Smooth muscle cell (in vitro differentiated cells): Measurements from ENCODE around the gene SIRT2. TPM values are rescaled to one million over a fixed set of nuclear protein-coding genes. Genes with fewer than 3 reads are reported as not detected.
"Not testable (repeated sequence)": the region's sequence is repeated elsewhere in the genome, so short reads cannot be mapped to it uniquely, and the experiment has no call there.

Experiments
- DNase-seq: peaks from one replicate; lab custom pipeline; 2025; ENCODE audit not compliant: unreplicated experiment; lab: John Stamatoyannopoulos, UW
- H2AFZ ChIP-seq: fragments of 200-600 bp; sonication (generic); 2 replicates; pipeline ENCODE4 v1.6.0; 2016; ENCODE audit warnings: antibody characterized with exemption, low read depth, mild to moderate bottlenecking
- H3F3A ChIP-seq: fragments of 200-600 bp; sonication (generic); 2 replicates; pipeline ENCODE4 v1.6.0; 2017; ENCODE audit warnings: antibody characterized with exemption, low read depth
- H3K27ac ChIP-seq: fragments of 200-600 bp; sonication (generic); 2 replicates; pipeline ENCODE4 v1.5.1; 2016; ENCODE audit warnings: low read depth, mild to moderate bottlenecking
- H3K27me3 ChIP-seq: fragments of 200-600 bp; sonication (generic); 2 replicates; pipeline ENCODE4 v1.6.1; 2016; ENCODE audit warnings: low read depth, mild to moderate bottlenecking
- H3K36me3 ChIP-seq: fragments of 200-600 bp; sonication (generic); 2 replicates; pipeline ENCODE4 v1.5.1; 2016; ENCODE audit warnings: low read depth
- H3K4me1 ChIP-seq: fragments of 200-600 bp; sonication (generic); 2 replicates; pipeline ENCODE4 v1.5.1; 2016; ENCODE audit warnings: low read depth
- H3K4me2 ChIP-seq: fragments of 200-600 bp; sonication (generic); 2 replicates; pipeline ENCODE4 v1.6.0; 2016; ENCODE audit warnings: mild to moderate bottlenecking
- H3K4me3 ChIP-seq: fragments of 200-600 bp; sonication (generic); 2 replicates; pipeline ENCODE4 v1.5.1; 2016; ENCODE audit warnings: mild to moderate bottlenecking
- H3K79me2 ChIP-seq: fragments of 200-600 bp; sonication (generic); 2 replicates; pipeline ENCODE4 v1.6.0; 2016; ENCODE audit warnings: low read depth, mild to moderate bottlenecking
- H3K9ac ChIP-seq: fragments of 200-600 bp; sonication (generic); 2 replicates; pipeline ENCODE4 v1.6.0; 2016; ENCODE audit warnings: low read depth
- H3K9me3 ChIP-seq: fragments of 200-600 bp; sonication (generic); replicated peaks from 2 replicates; pipeline ENCODE4 v1.5.1; 2016; ENCODE audit warnings: low read depth
- H4K20me1 ChIP-seq: fragments of 200-600 bp; sonication (generic); 2 replicates; pipeline ENCODE4 v1.6.0; 2016; ENCODE audit warnings: low read depth
- CTCF ChIP-seq: fragments of 200-600 bp; sonication (generic); IDR thresholded peaks from 2 replicates; pipeline ENCODE4 v1.5.1; 2017; ENCODE audit warnings: borderline replicate concordance, mild to moderate bottlenecking, antibody characterized with exemption; ENCODE audit not compliant: insufficient read depth, poor library complexity, severe bottlenecking
- WGBS: methylation state at CpG from one replicate; pipeline ENCODE4 v1.1.7; 2016; ENCODE audit warnings: low lambda C conversion rate; 5-methylcytosine and 5-hydroxymethylcytosine counted together
- polyA plus RNA-seq: library from polyadenylated mRNA; unstranded; fragments of >200 nt; fragmentation: Nextera tagmentation; extraction: Ambion mirVana; gene quantifications from 2 replicates; pipeline ENCODE4 v1.2.1, GENCODE V29; 2016
- total RNA-seq: library from RNA; depleted of rRNA; stranded (reverse); fragments of >200 nt; gene quantifications from 2 replicates; pipeline ENCODE4 v1.2.3, GENCODE V29; 2014

SIRT2 gene
- total and polyA plus RNA-seq, 2 experiments from 2014 or later: 30.7 to 48.4 TPM

DNA sequence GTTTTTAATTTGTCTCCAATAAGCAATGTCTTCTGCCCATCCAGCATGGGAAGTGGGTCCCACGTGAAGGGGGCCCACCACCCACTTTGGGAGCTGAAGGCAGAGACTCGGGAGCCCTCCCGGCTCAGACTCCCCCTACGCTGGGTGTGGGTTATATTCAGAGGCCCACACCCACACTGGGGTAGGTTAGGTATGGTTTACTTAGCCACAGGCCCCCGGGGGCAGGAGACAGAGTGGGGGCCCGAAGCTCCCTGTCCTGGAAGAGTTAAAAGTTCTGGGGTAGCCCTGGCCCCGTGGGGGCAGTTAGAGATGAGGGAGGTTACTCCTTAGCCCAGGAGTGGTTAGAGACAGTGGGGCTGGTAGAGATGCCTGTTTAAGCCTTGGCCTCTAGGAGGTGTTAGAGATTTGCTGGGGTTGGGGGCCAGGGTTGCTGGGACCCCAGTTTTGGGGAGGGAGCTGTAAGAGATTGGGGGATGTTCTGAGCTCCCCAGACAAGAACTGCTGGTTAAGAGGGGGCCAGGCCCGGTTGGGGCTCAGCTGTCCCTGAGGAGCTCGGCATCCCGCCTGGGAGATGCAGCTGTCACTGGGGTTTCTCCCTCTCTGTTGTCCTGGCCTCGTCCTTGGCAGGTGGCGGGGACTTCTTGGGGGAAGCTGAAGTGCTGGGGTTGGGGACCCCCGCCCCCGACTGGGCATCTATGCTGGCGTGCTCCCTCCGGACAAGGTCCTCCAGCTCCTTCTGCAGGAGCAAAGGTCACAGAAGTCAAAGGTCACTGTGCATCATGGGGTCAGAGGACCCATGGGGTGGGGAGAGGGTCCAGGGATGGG is 20.6 kb downstream of the SIRT2 start:
- Histone ChIP-seq H3K4me3 (no peak overlapping the region), H2AFZ (no peak overlapping the region), H3F3A (no peaks in the 10 kb centered on the region), H4K20me1 (no peaks in the 10 kb centered on the region), H3K27ac (no peak overlapping the region), H3K9me3 (no peaks in the 10 kb centered on the region), H3K27me3 (no peaks in the 10 kb centered on the region), H3K4me2 (no peak overlapping the region), H3K79me2 (no peaks in the 10 kb centered on the region), H3K9ac (no peak overlapping the region), H3K36me3 (no peaks in the 10 kb centered on the region), H3K4me1 (no peaks in the 10 kb centered on the region)
- no peak for TF ChIP-seq CTCF
- 90% methylated on average over 16 of the region's 16 CpGs for WGBS
- no peak for DNase-seq

GRCh38 chr19:38877781-38878574 is 21.4 kb downstream of the SIRT2 start, which contains the start of gene RINL:
TSS of gene RINL (minus strand) at chr19:38878275. CDS start at chr19:38876742, 1,533 bp downstream.
- Histone ChIP-seq H3K4me3 (no peak within 1 kb of the TSS), H3K9ac (no peak within 1 kb of the TSS), H3K9me3 (no peaks in the 10 kb centered on the region), H3K4me1 (no peaks in the 10 kb centered on the region), H3K36me3 (no peaks in the 10 kb centered on the region), H3F3A (no peaks in the 10 kb centered on the region), H4K20me1 (no peaks in the 10 kb centered on the region), H3K27me3 (no peaks in the 10 kb centered on the region), H3K4me2 (no peak within 1 kb of the TSS), H3K79me2 (no peaks in the 10 kb centered on the region), H2AFZ (no peak within 1 kb of the TSS), H3K27ac (no peak within 1 kb of the TSS)
- no peak for DNase-seq
- 75% methylated on average over 10 of the region's 11 CpGs for WGBS
- TF ChIP-seq CTCF: no peak

DNA sequence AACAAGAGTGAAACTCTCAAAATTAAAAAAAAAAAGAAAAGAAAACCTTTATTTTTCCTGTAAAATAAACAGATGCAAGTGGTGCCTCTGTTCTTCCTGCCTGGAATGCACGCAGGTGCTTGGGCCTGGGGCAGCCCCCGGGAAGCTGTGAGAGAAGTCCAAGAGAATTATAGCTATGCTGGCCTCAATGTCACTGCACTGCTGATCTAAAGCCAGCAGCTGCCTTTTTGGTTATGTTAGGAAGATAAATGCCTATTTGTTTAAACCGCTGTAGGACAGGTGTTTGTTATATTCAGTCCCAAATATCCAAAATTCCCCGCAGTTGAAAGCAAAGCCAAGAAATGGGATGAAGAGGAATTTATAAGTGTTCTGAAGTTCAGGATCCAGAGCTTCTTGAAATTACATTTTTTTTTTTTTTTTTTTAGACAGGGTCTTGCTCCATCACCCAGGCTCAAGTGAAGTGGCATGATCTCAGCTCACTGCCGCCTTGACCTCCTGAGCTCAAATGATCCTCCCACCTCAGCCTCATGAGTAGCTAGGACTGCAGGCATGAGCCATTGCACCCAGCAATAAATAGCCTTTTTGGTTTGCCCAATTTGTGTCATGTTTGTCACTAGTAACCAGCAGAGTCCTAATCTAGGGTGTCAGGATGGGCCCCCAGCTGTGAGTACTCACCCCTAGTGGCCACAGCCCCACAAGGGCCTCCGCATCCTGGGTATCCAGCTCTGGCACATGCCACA is 23.6 kb downstream of the SIRT2 start:
- TF ChIP-seq CTCF: no peak
- no peaks in the 10 kb centered on the region for H3K27me3 ChIP-seq
- WGBS: 79% methylated on average over 6 of the region's 6 CpGs
- no peak overlapping the region for H3K27ac ChIP-seq
- no peaks in the 10 kb centered on the region for H3K4me1 ChIP-seq
- no peak overlapping the region for H3K9ac ChIP-seq
- H3K36me3 ChIP-seq: no peaks in the 10 kb centered on the region
- no peaks in the 10 kb centered on the region for H3K79me2 ChIP-seq
- H4K20me1 ChIP-seq: no peaks in the 10 kb centered on the region
- H3K4me2 ChIP-seq: no peak overlapping the region
- H2AFZ ChIP-seq: no peak overlapping the region
- H3F3A ChIP-seq: no peaks in the 10 kb centered on the region
- no peak overlapping the region for H3K4me3 ChIP-seq
- DNase-seq: no peak
- no peaks in the 10 kb centered on the region for H3K9me3 ChIP-seq

GRCh38 chr19:38873400-38873799 is 26.0 kb downstream of the SIRT2 start:
- not testable (repeated sequence) for H4K20me1 ChIP-seq, DNase-seq, H3K9me3 ChIP-seq, H2AFZ ChIP-seq, H3K27ac ChIP-seq, H3F3A ChIP-seq, H3K4me3 ChIP-seq, H3K79me2 ChIP-seq, H3K36me3 ChIP-seq, H3K4me2 ChIP-seq, H3K9ac ChIP-seq, H3K4me1 ChIP-seq, H3K27me3 ChIP-seq
- 97% methylated on average over 10 of the region's 10 CpGs for WGBS
